ENCODE data around the gene STK24.

The STK24 gene

DNA sequence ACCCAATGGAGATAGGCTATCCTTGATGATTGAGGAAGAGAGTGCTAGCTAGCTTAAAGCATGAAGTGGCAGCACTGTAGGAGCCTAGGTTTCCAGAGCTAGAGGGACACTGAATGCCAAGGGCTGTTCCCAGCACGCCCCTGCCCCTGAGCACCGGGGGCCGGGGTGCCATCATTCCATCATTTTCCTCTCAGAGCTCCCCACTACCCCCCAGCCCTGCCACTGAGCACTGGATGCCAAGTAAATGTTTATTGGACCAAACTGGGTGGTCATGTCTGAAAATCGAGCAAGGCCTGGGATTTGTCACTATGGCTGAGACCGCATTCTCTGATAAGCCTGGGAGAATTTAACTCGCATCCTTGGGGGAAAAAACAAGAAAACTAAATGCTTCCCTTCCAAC, 142.8 kb downstream of the STK24 start:
- TF ChIP-seq EP300 (IDR thresholded peaks at IDR 0.05; ENCODE audit: borderline replicate concordance) (no peak), TAF1 (IDR thresholded peaks at IDR 0.05; ENCODE audit: low read depth) (no peak), FOXM1 (IDR thresholded peaks at IDR 0.05; ENCODE audit: borderline replicate concordance, low read depth) (no peak), YY1 (IDR thresholded peaks at IDR 0.05; ENCODE audit: low read depth) (no peak), TEAD4 (IDR thresholded peaks at IDR 0.05) (no peak), CREB1 (IDR thresholded peaks at IDR 0.05; ENCODE audit: low read depth) (no peak), RAD21 (IDR thresholded peaks at IDR 0.05; ENCODE audit: low read depth) (no peak), TCF12 (IDR thresholded peaks at IDR 0.05; ENCODE audit: low read depth) (no peak), EGR1 (IDR thresholded peaks at IDR 0.05) (no peak), ZBTB7A (IDR thresholded peaks at IDR 0.05; ENCODE audit: low read depth) (no peak), CEBPB (IDR thresholded peaks at IDR 0.05) (no peak), NFIC (IDR thresholded peaks at IDR 0.05) (no peak)
- TF ChIP-seq, protein P1, sequence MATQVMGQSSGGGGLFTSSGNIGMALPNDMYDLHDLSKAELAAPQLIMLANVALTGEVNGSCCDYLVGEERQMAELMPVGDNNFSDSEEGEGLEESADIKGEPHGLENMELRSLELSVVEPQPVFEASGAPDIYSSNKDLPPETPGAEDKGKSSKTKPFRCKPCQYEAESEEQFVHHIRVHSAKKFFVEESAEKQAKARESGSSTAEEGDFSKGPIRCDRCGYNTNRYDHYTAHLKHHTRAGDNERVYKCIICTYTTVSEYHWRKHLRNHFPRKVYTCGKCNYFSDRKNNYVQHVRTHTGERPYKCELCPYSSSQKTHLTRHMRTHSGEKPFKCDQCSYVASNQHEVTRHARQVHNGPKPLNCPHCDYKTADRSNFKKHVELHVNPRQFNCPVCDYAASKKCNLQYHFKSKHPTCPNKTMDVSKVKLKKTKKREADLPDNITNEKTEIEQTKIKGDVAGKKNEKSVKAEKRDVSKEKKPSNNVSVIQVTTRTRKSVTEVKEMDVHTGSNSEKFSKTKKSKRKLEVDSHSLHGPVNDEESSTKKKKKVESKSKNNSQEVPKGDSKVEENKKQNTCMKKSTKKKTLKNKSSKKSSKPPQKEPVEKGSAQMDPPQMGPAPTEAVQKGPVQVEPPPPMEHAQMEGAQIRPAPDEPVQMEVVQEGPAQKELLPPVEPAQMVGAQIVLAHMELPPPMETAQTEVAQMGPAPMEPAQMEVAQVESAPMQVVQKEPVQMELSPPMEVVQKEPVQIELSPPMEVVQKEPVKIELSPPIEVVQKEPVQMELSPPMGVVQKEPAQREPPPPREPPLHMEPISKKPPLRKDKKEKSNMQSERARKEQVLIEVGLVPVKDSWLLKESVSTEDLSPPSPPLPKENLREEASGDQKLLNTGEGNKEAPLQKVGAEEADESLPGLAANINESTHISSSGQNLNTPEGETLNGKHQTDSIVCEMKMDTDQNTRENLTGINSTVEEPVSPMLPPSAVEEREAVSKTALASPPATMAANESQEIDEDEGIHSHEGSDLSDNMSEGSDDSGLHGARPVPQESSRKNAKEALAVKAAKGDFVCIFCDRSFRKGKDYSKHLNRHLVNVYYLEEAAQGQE (IDR thresholded peaks at IDR 0.05; ENCODE audit: low read depth), result no peak
- TF ChIP-seq, protein P2, sequence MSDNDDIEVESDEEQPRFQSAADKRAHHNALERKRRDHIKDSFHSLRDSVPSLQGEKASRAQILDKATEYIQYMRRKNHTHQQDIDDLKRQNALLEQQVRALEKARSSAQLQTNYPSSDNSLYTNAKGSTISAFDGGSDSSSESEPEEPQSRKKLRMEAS (IDR thresholded peaks at IDR 0.05), result no peak
- TF ChIP-seq, protein P3, sequence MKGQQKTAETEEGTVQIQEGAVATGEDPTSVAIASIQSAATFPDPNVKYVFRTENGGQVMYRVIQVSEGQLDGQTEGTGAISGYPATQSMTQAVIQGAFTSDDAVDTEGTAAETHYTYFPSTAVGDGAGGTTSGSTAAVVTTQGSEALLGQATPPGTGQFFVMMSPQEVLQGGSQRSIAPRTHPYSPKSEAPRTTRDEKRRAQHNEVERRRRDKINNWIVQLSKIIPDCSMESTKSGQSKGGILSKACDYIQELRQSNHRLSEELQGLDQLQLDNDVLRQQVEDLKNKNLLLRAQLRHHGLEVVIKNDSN (IDR thresholded peaks at IDR 0.05), result no peak

DNA sequence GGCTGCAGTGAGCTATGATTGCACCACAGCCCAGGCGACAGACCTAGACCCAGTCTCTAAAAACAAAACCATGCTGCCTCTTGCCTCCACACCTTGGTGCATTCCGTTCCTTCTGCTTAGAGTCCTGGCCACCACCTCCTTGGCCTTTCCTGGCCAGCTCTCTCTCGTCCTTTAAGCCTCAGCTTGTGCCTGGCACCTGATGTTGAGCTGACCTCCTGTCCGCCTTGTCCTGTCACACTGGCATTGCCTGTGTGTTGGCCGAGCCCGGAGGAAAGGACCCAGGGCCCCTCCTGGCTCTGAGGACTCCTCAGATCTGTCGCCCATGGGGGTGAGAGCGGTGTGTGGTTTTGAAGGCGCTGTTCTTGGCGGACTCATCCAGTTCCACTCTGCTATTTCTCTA, 143.3 kb downstream of the STK24 start:
- no peak for TF ChIP-seq FOXM1 (IDR thresholded peaks at IDR 0.05; ENCODE audit: borderline replicate concordance, low read depth)
- no peak for TF ChIP-seq RAD21 (IDR thresholded peaks at IDR 0.05; ENCODE audit: low read depth)
- TF ChIP-seq, protein P3 (IDR thresholded peaks at IDR 0.05), result no peak
- no peak for TF ChIP-seq NFIC (IDR thresholded peaks at IDR 0.05)
- TF ChIP-seq YY1 (IDR thresholded peaks at IDR 0.05; ENCODE audit: low read depth), result no peak
- TF ChIP-seq, protein P1 (IDR thresholded peaks at IDR 0.05; ENCODE audit: low read depth), result no peak
- TF ChIP-seq EP300 (IDR thresholded peaks at IDR 0.05; ENCODE audit: borderline replicate concordance), result no peak
- no peak for TF ChIP-seq ZBTB7A (IDR thresholded peaks at IDR 0.05; ENCODE audit: low read depth)
- TF ChIP-seq TAF1 (IDR thresholded peaks at IDR 0.05; ENCODE audit: low read depth), result no peak
- no peak for TF ChIP-seq CREB1 (IDR thresholded peaks at IDR 0.05; ENCODE audit: low read depth)
- no peak for TF ChIP-seq TCF12 (IDR thresholded peaks at IDR 0.05; ENCODE audit: low read depth)
- TF ChIP-seq, protein P2 (IDR thresholded peaks at IDR 0.05), result no peak

DNA sequence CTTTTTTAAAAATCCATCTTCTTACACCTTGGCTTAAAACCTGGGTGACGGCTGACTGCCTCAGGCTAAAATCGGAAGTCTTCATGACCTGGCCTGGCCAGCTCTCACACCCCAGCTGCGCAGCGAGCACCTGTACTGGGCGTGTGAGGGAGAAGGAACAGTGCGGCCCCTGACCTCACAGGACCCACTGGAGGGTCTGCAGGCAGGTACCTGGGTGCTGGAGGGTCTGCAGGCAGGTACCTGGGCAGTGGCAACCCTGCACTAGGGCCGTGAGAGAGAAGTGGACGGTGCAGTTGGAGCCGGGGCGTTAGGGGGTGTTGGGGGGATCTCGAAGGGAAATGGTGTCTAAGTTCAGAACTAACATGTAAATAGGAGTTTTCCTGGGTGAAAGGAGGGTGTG, 144.3 kb downstream of the STK24 start:
- no peak for TF ChIP-seq TCF12 (IDR thresholded peaks at IDR 0.05; ENCODE audit: low read depth)
- TF ChIP-seq, protein P3 (IDR thresholded peaks at IDR 0.05), result no peak
- TF ChIP-seq, protein P1 (IDR thresholded peaks at IDR 0.05; ENCODE audit: low read depth), result no peak
- TF ChIP-seq ZBTB7A (IDR thresholded peaks at IDR 0.05; ENCODE audit: low read depth), result no peak
- no peak for TF ChIP-seq TEAD4 (IDR thresholded peaks at IDR 0.05)
- TF ChIP-seq NFIC (IDR thresholded peaks at IDR 0.05), result no peak

DNA sequence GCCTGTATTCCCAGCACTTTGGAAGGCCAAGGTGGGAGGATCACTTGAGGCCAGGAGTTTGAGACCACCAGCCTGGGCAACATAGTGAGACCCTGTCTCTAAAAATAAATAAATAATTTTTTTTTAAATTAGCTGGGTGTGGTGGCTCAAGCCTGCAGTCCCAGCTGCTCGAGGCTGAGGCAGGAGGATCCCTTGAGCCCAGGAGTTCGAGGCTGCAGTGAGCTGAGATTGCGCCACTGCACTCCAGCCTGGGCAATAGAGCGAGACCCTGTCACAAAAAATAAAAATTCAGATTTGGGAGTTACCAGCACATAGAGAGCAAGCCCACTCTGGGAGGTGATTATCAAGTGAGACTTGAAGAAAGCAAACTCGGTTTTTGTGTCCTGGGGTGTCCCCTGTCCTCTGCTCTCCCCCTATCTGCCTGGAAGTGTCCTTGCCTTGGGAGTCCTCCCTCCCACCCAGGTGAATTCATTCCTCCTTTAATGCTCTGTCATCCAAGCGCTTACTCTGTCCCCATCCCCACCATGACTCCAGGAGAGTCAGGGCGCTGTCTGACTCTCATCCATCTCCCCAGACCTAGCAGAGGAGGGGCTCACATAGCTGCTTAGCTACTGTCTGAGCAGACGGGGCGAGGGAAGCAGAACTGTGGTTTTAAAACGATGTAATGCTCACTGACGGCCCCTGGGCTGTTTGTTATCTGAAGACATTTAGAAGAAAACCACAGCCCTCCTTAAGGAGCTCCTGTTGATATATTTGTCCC, 146.8 kb downstream of the STK24 start:
- TF ChIP-seq ZBTB7A (IDR thresholded peaks at IDR 0.05; ENCODE audit: low read depth) (no peak), NFIC (IDR thresholded peaks at IDR 0.05) (no peak), CREB1 (IDR thresholded peaks at IDR 0.05; ENCODE audit: low read depth) (no peak), EP300 (IDR thresholded peaks at IDR 0.05; ENCODE audit: borderline replicate concordance) (no peak), FOXM1 (IDR thresholded peaks at IDR 0.05; ENCODE audit: borderline replicate concordance, low read depth) (no peak)
